ENCODE measurements around the gene CIDEA. TPM values are rescaled to one million over a fixed set of nuclear protein-coding genes. Genes with fewer than 3 reads are reported as not detected.

CIDEA gene
- total RNA-seq, 4 donors from 2014 or later, result 8.8 to 43.6 (median 30.5) TPM

DNA sequence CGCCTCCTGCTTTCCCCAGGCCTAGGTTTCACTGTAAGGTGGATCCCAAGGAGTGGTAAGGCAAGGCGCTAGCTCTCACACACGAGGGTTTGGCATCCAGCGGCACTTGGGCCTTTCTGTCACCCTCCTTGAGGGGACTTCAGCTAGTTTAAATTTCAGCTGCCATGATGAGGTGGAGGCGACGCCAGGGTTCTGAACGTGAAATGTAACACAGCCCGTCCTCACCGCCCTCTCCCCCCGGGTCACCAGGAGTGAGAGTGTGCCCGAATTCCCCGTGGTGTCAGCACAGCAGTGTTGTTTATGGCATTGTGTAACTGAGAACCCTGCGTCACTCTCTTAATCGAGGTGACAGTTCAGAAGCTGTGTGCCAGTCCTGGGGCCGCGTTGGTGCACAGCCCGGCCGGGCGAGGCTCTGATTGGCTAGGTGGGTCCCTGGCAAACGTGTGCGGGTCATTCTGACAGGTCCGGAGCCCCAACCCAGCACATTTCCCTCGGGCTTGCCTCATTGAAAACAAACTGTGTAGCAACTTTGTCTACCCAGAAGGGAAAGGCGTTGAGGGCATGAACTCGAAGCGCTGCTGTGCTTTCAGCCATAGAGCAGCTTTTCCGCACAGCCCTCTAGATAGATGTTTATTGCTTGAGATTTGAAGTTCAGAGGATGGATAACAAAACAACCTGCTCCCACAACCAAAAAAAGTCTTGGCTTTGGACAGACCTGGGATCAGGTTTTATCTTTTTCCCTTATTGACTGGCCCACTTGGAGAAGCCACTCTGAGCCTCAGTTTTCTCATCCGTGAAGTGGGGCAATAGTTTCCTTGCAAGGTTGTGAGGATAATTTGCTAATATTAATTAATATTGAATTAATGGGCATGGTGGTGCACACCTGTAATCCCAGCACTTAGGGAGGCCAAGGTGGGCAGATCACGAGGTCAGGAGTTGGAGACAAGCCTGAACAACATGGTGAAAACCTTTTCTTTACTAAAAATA is 4.9 kb downstream of the CIDEA start:
- no peak overlapping the region for H3K4me3 ChIP-seq (ENCODE audit: low read depth, poor library complexity, severe bottlenecking)
- WGBS, 2 donors, result 75 to 84% methylated on average over 29 of the region's 29 CpGs
- TF ChIP-seq POLR2A (IDR thresholded peaks at IDR 0.05) (no peak), CTCF (IDR thresholded peaks at IDR 0.05) (no peak)
- intact Hi-C loops (cut with DNase I; ENCODE audit: low total_unique reads), result no loop called here
- no peak for DNase-seq (ENCODE audit: low spot score in 2 of 2)

- 87% methylated on average over 8 of the region's 8 CpGs for WGBS, 2 donors
- intact Hi-C loops (cut with DNase I; ENCODE audit: low total_unique reads), result no loop called here
- no peak for DNase-seq (ENCODE audit: low spot score in 2 of 2)
- no peak overlapping the region for H3K4me3 ChIP-seq (ENCODE audit: low read depth, poor library complexity, severe bottlenecking)
- TF ChIP-seq POLR2A (IDR thresholded peaks at IDR 0.05) (no peak), CTCF (IDR thresholded peaks at IDR 0.05) (no peak)
These were observed 8.6 kb downstream of the CIDEA start for GRCh38 chr18:12262748-12263147.

GRCh38 chr18:12264864-12265263 is 10.7 kb downstream of the CIDEA start:
- no peak for DNase-seq (ENCODE audit: low spot score in 2 of 2)
- WGBS, 2 donors, result 71 to 77% methylated on average over 2 of the region's 2 CpGs
- no peak overlapping the region for H3K4me3 ChIP-seq (ENCODE audit: low read depth, poor library complexity, severe bottlenecking)
- intact Hi-C loops (cut with DNase I; ENCODE audit: low total_unique reads), result loop anchor here (5.0 kb wide), 1 partner anchor 338 kb away; no protein-coding TSS in a partner anchor
- TF ChIP-seq CTCF (IDR thresholded peaks at IDR 0.05) (no peak), POLR2A (IDR thresholded peaks at IDR 0.05) (no peak)

DNA sequence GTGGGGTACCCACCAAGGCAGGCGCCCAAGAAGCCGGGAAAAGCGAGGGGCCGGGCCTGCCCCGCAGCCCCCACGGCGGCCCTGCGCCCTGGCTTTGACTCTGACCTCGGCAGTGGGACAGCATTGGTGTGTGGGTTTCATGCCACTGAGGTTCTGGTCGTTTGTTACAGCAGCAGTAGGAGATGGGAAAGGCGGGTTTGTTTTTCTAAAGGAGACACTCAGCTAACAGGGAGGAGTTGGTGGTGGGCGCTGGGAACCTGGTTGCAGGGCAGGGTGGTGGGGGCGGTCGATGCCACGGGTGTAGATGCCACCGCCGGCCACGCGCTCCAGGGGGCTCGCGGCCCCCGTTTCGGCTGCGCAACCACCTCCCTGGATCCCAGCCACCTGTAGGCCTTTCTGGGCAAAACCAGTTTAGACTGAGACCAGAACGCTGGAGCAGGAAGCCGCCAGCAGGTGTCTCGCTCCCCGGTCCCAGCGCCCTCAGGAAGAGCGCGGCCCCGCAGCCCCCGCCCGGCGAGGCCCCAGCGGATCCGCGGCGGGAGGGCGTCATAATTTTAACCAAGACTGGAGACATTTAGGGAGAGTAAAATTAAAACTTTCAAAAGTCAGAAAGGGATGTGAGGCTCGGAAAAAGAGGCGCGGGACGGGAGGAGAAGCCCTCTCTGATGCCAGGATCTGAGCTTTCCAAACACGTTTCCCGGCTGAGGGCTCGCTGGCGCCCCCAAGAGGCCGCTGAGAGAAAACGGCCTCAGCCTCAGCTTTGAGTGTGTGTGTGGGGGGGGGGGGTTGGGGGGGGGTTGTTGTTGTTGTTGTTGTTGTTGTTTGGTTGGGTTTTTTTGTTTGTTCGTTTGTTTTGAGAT is 17.4 kb downstream of the CIDEA start:
- 18 to 21% methylated on average over 51 of the region's 51 CpGs for whole genome bisulfite sequencing, 2 donors
- peak in 1 of 2 donors; percentile 94 for DNase-seq (ENCODE audit: low spot score in 2 of 2)
- TF ChIP-seq POLR2A (IDR thresholded peaks at IDR 0.05), result no peak
- peak in 1 of 3 donors; percentile 30 for TF ChIP-seq CTCF (IDR thresholded peaks at IDR 0.05)
- intact Hi-C loops (cut with DNase I; ENCODE audit: low total_unique reads), result no loop called here
- H3K4me3 ChIP-seq (ENCODE audit: low read depth, poor library complexity, severe bottlenecking), result no peak overlapping the region

GRCh38 chr18:12274793-12275192 is 20.6 kb downstream of the CIDEA start:
- no peak for TF ChIP-seq POLR2A (IDR thresholded peaks at IDR 0.05)
- intact Hi-C loops (cut with DNase I; ENCODE audit: low total_unique reads), result no loop called here
- 95 to 98% methylated on average over 4 of the region's 4 CpGs for WGBS, 2 donors
- H3K4me3 ChIP-seq (ENCODE audit: low read depth, poor library complexity, severe bottlenecking), result no peak overlapping the region
- no peak for DNase-seq (ENCODE audit: low spot score in 2 of 2)

All from lower leg skin (tissue), 4 donors.